ENCODE measurements around the gene ZNF197. TPM values are rescaled to one million over a fixed set of nuclear protein-coding genes. Genes with fewer than 3 reads are reported as not detected.

Gene ZNF197
- total and polyA plus RNA-seq, 2 of the 4 experiments (the other 2 are of a cell fraction), result 5.0 to 14.9 TPM

GRCh38 chr3:44682182-44682896 is 57.5 kb downstream of the ZNF197 start:
- BruUV-seq (replicated peaks), result no TSS peak

More at GRCh38 chr3:44682182-44682896, 57.5 kb downstream of the ZNF197 start:
- ATAC-seq (ENCODE audit: low read depth), result no peak
- H3K23ac ChIP-seq (ENCODE audit: low read depth, low read length), result no peak overlapping the region
- H2BK20ac ChIP-seq (ENCODE audit: low read depth, low read length), result no peak overlapping the region
- no peak overlapping the region for H2BK15ac ChIP-seq (ENCODE audit: low read depth, low read length)
- no peak overlapping the region for H3K9ac ChIP-seq (ENCODE audit: low read depth, low read length)
- H2AFZ ChIP-seq (replicated peaks; ENCODE audit: low read length, poor library complexity), result no peak overlapping the region
- H3K18ac ChIP-seq (ENCODE audit: low read depth, low read length), result no peak overlapping the region
- peaks cover 4% of the 10 kb centered on the region for H3K36me3 ChIP-seq (ENCODE audit: control insufficient read depth, insufficient read depth, low read length)
- no peak overlapping the region for H2BK120ac ChIP-seq (ENCODE audit: low read depth, low read length)
- H3K27ac ChIP-seq (ENCODE audit: insufficient read depth, low read length), result no peak overlapping the region
- no peak overlapping the region for H3K14ac ChIP-seq (replicated peaks; ENCODE audit: low read depth, low read length)
- in situ Hi-C loops (cut with MboI; ENCODE audit: low sequenced_read_pairs), result no loop called here
- H3K27me3 ChIP-seq (ENCODE audit: control insufficient read depth, insufficient read depth, low read length), result no peaks in the 10 kb centered on the region
- dilution Hi-C loops (cut with HindIII; ENCODE audit: low sequenced_read_pairs, unreplicated experiment), result no loop called here
- H3K4me1 ChIP-seq (ENCODE audit: control insufficient read depth, insufficient read depth, low read length), result no peaks in the 10 kb centered on the region
- no peak overlapping the region for H2AK9ac ChIP-seq (replicated peaks; ENCODE audit: low read depth, low read length, poor library complexity)
- intact Hi-C loops (cut with micrococcal nuclease), result no loop called here
- H2BK5ac ChIP-seq (ENCODE audit: low read depth, low read length, poor library complexity, severe bottlenecking), result no peak overlapping the region
- H3K9me3 ChIP-seq (ENCODE audit: control insufficient read depth, insufficient read depth, low read length), result peaks cover 13% of the 10 kb centered on the region
- ChIA-PET CTCF (interaction anchor here (0.6 kb wide), 1 partner anchor 223 kb away, joined by 3 read pairs; no protein-coding TSS in a partner anchor), POLR2A (ENCODE audit: unreplicated experiment) (no interaction called here)
- no peak overlapping the region for H3K4me2 ChIP-seq (ENCODE audit: low read depth, low read length)
- H3K4ac ChIP-seq (ENCODE audit: low read depth, low read length), result no peak overlapping the region
- H3K56ac ChIP-seq (ENCODE audit: extremely low read depth, insufficient read depth, low read length), result no peak overlapping the region
- WGBS, 2 experiments (ENCODE audit: extremely low coverage in 2 of 2, insufficient read length in 1 of 2), result no CpG with 5 or more reads among the region's 2 CpGs
- no peaks in the 10 kb centered on the region for H3K9me1 ChIP-seq (ENCODE audit: insufficient read depth, low read length)
- peaks cover 0 to 5% of the 10 kb centered on the region in 2 experiments; a peak in 2 of 4 replicates for H3K79me1 ChIP-seq (ENCODE audit: low read depth in 1 of 2, low read length in 2 of 2)
- no peak overlapping the region for H2AK5ac ChIP-seq (ENCODE audit: low read depth, low read length)
- TF ChIP-seq MXI1 (IDR thresholded peaks at IDR 0.05; ENCODE audit: borderline replicate concordance, low read depth, low read length), result no peak
- no peak for TF ChIP-seq MAFK (IDR thresholded peaks at IDR 0.05; ENCODE audit: low read depth, low read length)
- no peak for TF ChIP-seq SMC3 (IDR thresholded peaks at IDR 0.05; ENCODE audit: low read depth, low read length)
- TF ChIP-seq RAD21 (IDR thresholded peaks at IDR 0.05; ENCODE audit: low read length), result no peak
- no peak for TF ChIP-seq POLR2A (IDR thresholded peaks at IDR 0.05; ENCODE audit: low read depth, low read length)
- TF ChIP-seq CHD1 (IDR thresholded peaks at IDR 0.05; ENCODE audit: low read depth, low read length), result no peak
- no peak for TF ChIP-seq ELK1 (IDR thresholded peaks at IDR 0.05; ENCODE audit: borderline replicate concordance, low read depth, low read length)
- no peaks in the 10 kb centered on the region for H4K20me1 ChIP-seq (ENCODE audit: insufficient read depth, low read length)
- H4K91ac ChIP-seq (ENCODE audit: insufficient read depth, low read depth, low read length), result no peak overlapping the region
- no peak overlapping the region for H4K5ac ChIP-seq (ENCODE audit: low read depth, low read length)
- H4K8ac ChIP-seq (ENCODE audit: low read depth in 2 of 2, low read length in 2 of 2), result no peak overlapping the region
- H3K4me3 ChIP-seq (ENCODE audit: insufficient read depth, low read depth, low read length), result no peak overlapping the region
- peak; percentile 19 for DNase-seq
